ENCODE measurements around the gene RHAG.

DNA sequence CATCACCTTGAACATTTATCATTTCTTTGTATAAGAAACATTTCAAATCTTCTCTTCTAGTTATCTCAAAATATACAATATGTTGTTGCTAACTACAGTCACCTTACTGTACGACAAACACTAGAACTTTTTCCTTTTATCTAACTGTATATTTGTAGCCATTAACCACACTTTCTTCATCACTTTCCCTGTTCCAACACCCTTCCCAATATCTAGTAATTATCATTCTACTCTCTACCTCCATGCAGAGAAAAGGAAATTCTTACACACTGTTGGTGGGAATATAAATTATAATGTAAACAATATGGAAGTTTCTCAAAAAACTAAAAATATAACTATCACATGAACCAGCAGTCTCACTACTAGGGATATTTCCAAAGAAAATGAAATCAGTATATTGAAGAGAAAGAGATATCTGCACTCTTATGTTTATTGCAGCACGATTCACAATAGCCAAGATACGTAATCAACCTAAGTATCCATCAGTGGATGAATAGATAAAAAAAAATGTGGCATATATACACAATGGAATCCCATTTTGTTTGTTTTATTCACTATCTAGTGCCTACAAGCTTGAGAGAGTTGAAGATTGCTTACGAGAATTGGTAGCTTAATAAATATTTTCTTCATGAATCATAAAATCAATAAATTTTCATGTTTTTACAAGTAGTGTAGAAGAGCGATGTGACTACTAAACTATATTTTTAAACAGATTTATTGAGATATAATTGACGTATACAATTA, 2.4 kb downstream of the RHAG start:
- TF ChIP-seq CTCF (IDR thresholded peaks at IDR 0.05): no peak
- no peak for TF ChIP-seq POLR2A (IDR thresholded peaks at IDR 0.05)

All from testis (tissue), 2 donors.